HAP-1 (cell line): ENCODE data around the gene USP16.
"Not testable (repeated sequence)": the region's sequence is repeated elsewhere in the genome, so short reads cannot be mapped to it uniquely, and the experiment has no call there.

Experiments
- DNase-seq, 2 experiments: peaks; one replicate each; pipeline ENCODE4 v3.0.0-alpha.2; 2016 to 2020; ENCODE audit warnings: low spot score in 2 of 2
- H3K27me3 ChIP-seq: fragments of 250-450 bp; sonication (Bioruptor Pico); 2 replicates; pipeline ENCODE4 v1.5.1; 2020; ENCODE audit warnings: low read depth, mild to moderate bottlenecking, moderate library complexity
- H3K36me3 ChIP-seq: fragments of 250-450 bp; sonication (Bioruptor Pico); replicated peaks from 2 replicates; pipeline ENCODE4 v1.5.1; 2020; ENCODE audit warnings: mild to moderate bottlenecking
- H3K4me1 ChIP-seq: fragments of 250-450 bp; sonication (Bioruptor Pico); 2 replicates; pipeline ENCODE4 v1.5.1; 2020; ENCODE audit warnings: mild to moderate bottlenecking
- H3K4me3 ChIP-seq: fragments of 250-450 bp; sonication (Bioruptor Pico); 2 replicates; pipeline ENCODE4 v1.5.1; 2020; ENCODE audit warnings: mild to moderate bottlenecking, moderate library complexity
- H3K9me3 ChIP-seq: fragments of 250-450 bp; sonication (Bioruptor Pico); 2 replicates; pipeline ENCODE4 v1.5.1; 2020; ENCODE audit warnings: mild to moderate bottlenecking, moderate library complexity
- in situ Hi-C: fragments of 300-500 bp; cut with MboI; formaldehyde crosslinking; loops from 3 replicates; pipeline ENCODE4 v1.14.3; 2020; ENCODE audit warnings: low sequenced_read_pairs, inconsistent platforms, mixed read lengths

The USP16 gene

GRCh38 chr21:29056005-29056404, 31.5 kb downstream of the USP16 start:
- peak in 1 of 2 experiments; percentile 41 for DNase-seq
- peaks cover 88% of the 10 kb centered on the region for H3K36me3 ChIP-seq
- in situ Hi-C loops = no loop called here

GRCh38 chr21:29056538-29057050, 32.1 kb downstream of the USP16 start:
- Histone ChIP-seq H3K27me3 (no peaks in the 10 kb centered on the region), H3K36me3 (peaks cover 88% of the 10 kb centered on the region), H3K4me3 (no peak overlapping the region), H3K9me3 (no peaks in the 10 kb centered on the region), H3K4me1 (peaks cover 22% of the 10 kb centered on the region)
- in situ Hi-C loops = no loop called here
- DNase-seq = peak in 1 of 2 experiments; percentile 90

More at GRCh38 chr21:29056005-29056404, 31.5 kb downstream of the USP16 start:
- Histone ChIP-seq H3K9me3 (no peaks in the 10 kb centered on the region), H3K27me3 (no peaks in the 10 kb centered on the region), H3K4me3 (no peak overlapping the region), H3K4me1 (peaks cover 22% of the 10 kb centered on the region)

- no peaks in the 10 kb centered on the region for H3K27me3 ChIP-seq
- peaks cover 95% of the 10 kb centered on the region for H3K36me3 ChIP-seq
- H3K4me1 ChIP-seq = no peaks in the 10 kb centered on the region; the same call in 1 of the 2 replicates
- DNase-seq = no peak
- H3K4me3 ChIP-seq = no peak overlapping the region
- in situ Hi-C loops = no loop called here
- no peaks in the 10 kb centered on the region for H3K9me3 ChIP-seq
Observed at GRCh38 chr21:29064850-29065481, 40.5 kb downstream of the USP16 start.

- peak in 1 of 2 experiments; percentile 24 for DNase-seq
- H3K27me3 ChIP-seq = no peaks in the 10 kb centered on the region
- H3K4me3 ChIP-seq = peak overlapping the region; percentile 96
- peaks cover 35% of the 10 kb centered on the region for H3K36me3 ChIP-seq
- in situ Hi-C loops = no loop called here
- no peaks in the 10 kb centered on the region for H3K9me3 ChIP-seq
- peaks cover 13% of the 10 kb centered on the region for H3K4me1 ChIP-seq
Observed at GRCh38 chr21:29072873-29073221, 48.4 kb downstream of the USP16 start.

- peaks cover 31% of the 10 kb centered on the region for H3K36me3 ChIP-seq
- peak within 1 kb of the TSS; percentile 96 for H3K4me3 ChIP-seq
- H3K27me3 ChIP-seq = no peaks in the 10 kb centered on the region
- peak; percentile 97 to 99 for DNase-seq
- in situ Hi-C loops = no loop called here
- peaks cover 13% of the 10 kb centered on the region for H3K4me1 ChIP-seq
- H3K9me3 ChIP-seq = no peaks in the 10 kb centered on the region
Observed at GRCh38 chr21:29073222-29074006, 48.9 kb downstream of the USP16 start, which contains the start of gene CCT8. TSS of gene CCT8 (minus strand) at chr21:29073648. CDS start at chr21:29073590, 58 bp downstream.

GRCh38 chr21:29074007-29074376, 49.5 kb downstream of the USP16 start:
- DNase-seq = no peak
- no peaks in the 10 kb centered on the region for H3K9me3 ChIP-seq
- in situ Hi-C loops = no loop called here
- peaks cover 13% of the 10 kb centered on the region for H3K4me1 ChIP-seq
- peaks cover 26% of the 10 kb centered on the region for H3K36me3 ChIP-seq
- H3K27me3 ChIP-seq = no peaks in the 10 kb centered on the region
- peak overlapping the region; percentile 96 for H3K4me3 ChIP-seq

- no peaks in the 10 kb centered on the region for H3K9me3 ChIP-seq
- no peaks in the 10 kb centered on the region for H3K27me3 ChIP-seq
- no peak for DNase-seq
- H3K4me1 ChIP-seq = peaks cover 13% of the 10 kb centered on the region
- no peak overlapping the region for H3K4me3 ChIP-seq
- H3K36me3 ChIP-seq = peaks cover 18% of the 10 kb centered on the region
- in situ Hi-C loops = loop anchor here (25.0 kb wide), 1 partner anchor 2013 kb away; no protein-coding TSS in a partner anchor
Observed at GRCh38 chr21:29074783-29075182, 50.3 kb downstream of the USP16 start.

GRCh38 chr21:29075706-29076466, 51.4 kb downstream of the USP16 start:
- H3K4me3 ChIP-seq = no peak overlapping the region
- DNase-seq = no peak
- peaks cover 8% of the 10 kb centered on the region for H3K36me3 ChIP-seq
- in situ Hi-C loops = loop anchor here (25.0 kb wide), 1 partner anchor 2011 kb away; no protein-coding TSS in a partner anchor
- H3K9me3 ChIP-seq = no peaks in the 10 kb centered on the region
- no peaks in the 10 kb centered on the region for H3K27me3 ChIP-seq
- peaks cover 11% of the 10 kb centered on the region for H3K4me1 ChIP-seq

GRCh38 chr21:29076731-29077640, 52.5 kb downstream of the USP16 start:
- not testable (repeated sequence) for H3K4me3 ChIP-seq
- in situ Hi-C loops = loop anchor here (25.0 kb wide), 1 partner anchor 2010 kb away; no protein-coding TSS in a partner anchor
- peak in 1 of 2 experiments; percentile 26 for DNase-seq

GRCh38 chr21:29077651-29078090, 53.2 kb downstream of the USP16 start:
- DNase-seq = no peak
- Histone ChIP-seq H3K4me3 (no peak overlapping the region), H3K4me1 (peaks cover 3% of the 10 kb centered on the region; the same call in 1 of the 2 replicates), H3K9me3 (no peaks in the 10 kb centered on the region), H3K36me3 (peaks cover 8% of the 10 kb centered on the region), H3K27me3 (no peaks in the 10 kb centered on the region)
- in situ Hi-C loops = loop anchor here (25.0 kb wide), 1 partner anchor 2010 kb away; no protein-coding TSS in a partner anchor

More at GRCh38 chr21:29076731-29077640, 52.5 kb downstream of the USP16 start:
- not testable (repeated sequence) for H3K27me3 ChIP-seq, H3K9me3 ChIP-seq, H3K36me3 ChIP-seq, H3K4me1 ChIP-seq

GRCh38 chr21:29078869-29079767, 54.6 kb downstream of the USP16 start:
- peaks cover 8% of the 10 kb centered on the region; the same call in 1 of the 2 replicates for H3K27me3 ChIP-seq
- DNase-seq = no peak
- in situ Hi-C loops = loop anchor here (25.0 kb wide), 1 partner anchor 2008 kb away; no protein-coding TSS in a partner anchor
- no peaks in the 10 kb centered on the region for H3K36me3 ChIP-seq
- peaks cover 2% of the 10 kb centered on the region; the same call in 1 of the 2 replicates for H3K4me1 ChIP-seq
- H3K9me3 ChIP-seq = no peaks in the 10 kb centered on the region
- H3K4me3 ChIP-seq = no peak overlapping the region
